PC-3 (cell line): ENCODE measurements around the gene SLC12A5.

ENCODE experiments used
- CTCF ChIP-seq: fragments of 300-600 bp; sonication (generic); conservative IDR thresholded peaks from 2 replicates; pipeline ENCODE4 v1.5.1; 2017; ENCODE audit warnings: antibody characterized with exemption, low read depth, mild to moderate bottlenecking, low read length
- EZH2 ChIP-seq: fragments of 300-600 bp; sonication (generic); IDR thresholded peaks from one replicate; pipeline ENCODE4 v1.6.1; 2017; ENCODE audit warnings: antibody characterized with exemption, mild to moderate bottlenecking, low read length; ENCODE audit not compliant: unreplicated experiment
- EZH2phosphoT487 ChIP-seq: fragments of 300-600 bp; sonication (generic); IDR thresholded peaks from 2 replicates; pipeline ENCODE4 v1.6.1; 2018; ENCODE audit warnings: mild to moderate bottlenecking, antibody characterized with exemption, low read length, borderline replicate concordance

GRCh38 chr20:46037036-46037435, 8.0 kb downstream of the SLC12A5 start:
- TF ChIP-seq CTCF (no peak), EZH2phosphoT487 (no peak), EZH2 (no peak)
